ENCODE results near the gene COL6A3.
A peak's percentile ranks its signal among the peaks of the same experiment; 100 is the strongest.

COL6A3 gene

GRCh38 chr2:237298151-237299118 lies 115.5 kb downstream of the COL6A3 start:
- CTCF ChIA-PET: interaction anchor here (0.6 to 1.0 kb wide), 2 partner anchors 17 to 139 kb away, joined by 3 read pairs; no protein-coding TSS in a partner anchor
- no peak overlapping the region for H3K4me3 ChIP-seq (ENCODE audit: low read depth, low read length)
- no peaks in the 10 kb centered on the region; the same call in 1 of the 2 replicates for H3K4me1 ChIP-seq (ENCODE audit: control insufficient read depth, insufficient read depth, low read length)
- H3K36me3 ChIP-seq (ENCODE audit: control insufficient read depth in 2 of 2, insufficient read depth in 1 of 2, low read length in 2 of 2): no peaks in the 10 kb centered on the region
- H3K9me3 ChIP-seq (ENCODE audit: control insufficient read depth, insufficient read depth, low read depth, low read length): no peaks in the 10 kb centered on the region
- POLR2A ChIA-PET: no interaction called here
- no peak overlapping the region for H3K27ac ChIP-seq (ENCODE audit: extremely low read depth, low read depth, low read length)
- TF ChIP-seq INSM2 (tag by site-specific recombination; IDR thresholded peaks at IDR 0.05): peak; percentile 90
- TF ChIP-seq, protein P1, sequence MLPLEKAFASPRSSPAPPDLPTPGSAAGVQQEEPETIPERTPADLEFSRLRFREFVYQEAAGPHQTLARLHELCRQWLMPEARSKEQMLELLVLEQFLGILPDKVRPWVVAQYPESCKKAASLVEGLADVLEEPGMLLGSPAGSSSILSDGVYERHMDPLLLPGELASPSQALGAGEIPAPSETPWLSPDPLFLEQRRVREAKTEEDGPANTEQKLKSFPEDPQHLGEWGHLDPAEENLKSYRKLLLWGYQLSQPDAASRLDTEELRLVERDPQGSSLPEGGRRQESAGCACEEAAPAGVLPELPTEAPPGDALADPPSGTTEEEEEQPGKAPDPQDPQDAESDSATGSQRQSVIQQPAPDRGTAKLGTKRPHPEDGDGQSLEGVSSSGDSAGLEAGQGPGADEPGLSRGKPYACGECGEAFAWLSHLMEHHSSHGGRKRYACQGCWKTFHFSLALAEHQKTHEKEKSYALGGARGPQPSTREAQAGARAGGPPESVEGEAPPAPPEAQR (tag by site-specific recombination; IDR thresholded peaks at IDR 0.05): no peak
- peak; percentile 36; the same call in 1 of the 2 replicates for TF ChIP-seq ZNF394 (tag by site-specific recombination; IDR thresholded peaks at IDR 0.05; ENCODE audit: borderline replicate concordance)
- TF ChIP-seq, protein P2, sequence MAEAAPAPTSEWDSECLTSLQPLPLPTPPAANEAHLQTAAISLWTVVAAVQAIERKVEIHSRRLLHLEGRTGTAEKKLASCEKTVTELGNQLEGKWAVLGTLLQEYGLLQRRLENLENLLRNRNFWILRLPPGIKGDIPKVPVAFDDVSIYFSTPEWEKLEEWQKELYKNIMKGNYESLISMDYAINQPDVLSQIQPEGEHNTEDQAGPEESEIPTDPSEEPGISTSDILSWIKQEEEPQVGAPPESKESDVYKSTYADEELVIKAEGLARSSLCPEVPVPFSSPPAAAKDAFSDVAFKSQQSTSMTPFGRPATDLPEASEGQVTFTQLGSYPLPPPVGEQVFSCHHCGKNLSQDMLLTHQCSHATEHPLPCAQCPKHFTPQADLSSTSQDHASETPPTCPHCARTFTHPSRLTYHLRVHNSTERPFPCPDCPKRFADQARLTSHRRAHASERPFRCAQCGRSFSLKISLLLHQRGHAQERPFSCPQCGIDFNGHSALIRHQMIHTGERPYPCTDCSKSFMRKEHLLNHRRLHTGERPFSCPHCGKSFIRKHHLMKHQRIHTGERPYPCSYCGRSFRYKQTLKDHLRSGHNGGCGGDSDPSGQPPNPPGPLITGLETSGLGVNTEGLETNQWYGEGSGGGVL (tag by site-specific recombination; IDR thresholded peaks at IDR 0.05): 0 out of 2 replicates have a peak, but pooled peaks have one; percentile 17
- TF ChIP-seq KLF1 (tag by site-specific recombination; IDR thresholded peaks at IDR 0.05): peak; percentile 31; the same call in 1 of the 2 replicates
- TF ChIP-seq ZNF660 (tag by site-specific recombination; IDR thresholded peaks at IDR 0.05): 0 out of 2 replicates have a peak, but pooled peaks have one; percentile 23
- peak; percentile 55 for TF ChIP-seq ZNF362 (tag by site-specific recombination; IDR thresholded peaks at IDR 0.05)
- TF ChIP-seq TCF7L2 (IDR thresholded peaks at IDR 0.05; ENCODE audit: borderline replicate concordance, low read depth, low read length): 0 out of 2 replicates have a peak, but pooled peaks have one; percentile 5
- TF ChIP-seq, protein P3, sequence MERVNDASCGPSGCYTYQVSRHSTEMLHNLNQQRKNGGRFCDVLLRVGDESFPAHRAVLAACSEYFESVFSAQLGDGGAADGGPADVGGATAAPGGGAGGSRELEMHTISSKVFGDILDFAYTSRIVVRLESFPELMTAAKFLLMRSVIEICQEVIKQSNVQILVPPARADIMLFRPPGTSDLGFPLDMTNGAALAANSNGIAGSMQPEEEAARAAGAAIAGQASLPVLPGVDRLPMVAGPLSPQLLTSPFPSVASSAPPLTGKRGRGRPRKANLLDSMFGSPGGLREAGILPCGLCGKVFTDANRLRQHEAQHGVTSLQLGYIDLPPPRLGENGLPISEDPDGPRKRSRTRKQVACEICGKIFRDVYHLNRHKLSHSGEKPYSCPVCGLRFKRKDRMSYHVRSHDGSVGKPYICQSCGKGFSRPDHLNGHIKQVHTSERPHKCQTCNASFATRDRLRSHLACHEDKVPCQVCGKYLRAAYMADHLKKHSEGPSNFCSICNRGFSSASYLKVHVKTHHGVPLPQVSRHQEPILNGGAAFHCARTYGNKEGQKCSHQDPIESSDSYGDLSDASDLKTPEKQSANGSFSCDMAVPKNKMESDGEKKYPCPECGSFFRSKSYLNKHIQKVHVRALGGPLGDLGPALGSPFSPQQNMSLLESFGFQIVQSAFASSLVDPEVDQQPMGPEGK (tag by site-specific recombination; IDR thresholded peaks at IDR 0.05): peak; percentile 55; the same call in 1 of the 2 replicates
- no peak for TF ChIP-seq ZNF513 (tag by site-specific recombination; IDR thresholded peaks at IDR 0.05)
- TF ChIP-seq ZBTB17 (tag by site-specific recombination; IDR thresholded peaks at IDR 0.05): no peak
- TF ChIP-seq KLF10 (tag by site-specific recombination; IDR thresholded peaks at IDR 0.05): peak; percentile 96
- no peak for TF ChIP-seq ZNF701 (tag by site-specific recombination; IDR thresholded peaks at IDR 0.05)
- peak; percentile 50; the same call in 1 of the 2 replicates for TF ChIP-seq ZNF366 (tag by site-specific recombination; conservative IDR thresholded peaks at IDR 0.05)
- TF ChIP-seq ZNF335 (tag by site-specific recombination; conservative IDR thresholded peaks at IDR 0.05): no peak
- TF ChIP-seq, protein P4, sequence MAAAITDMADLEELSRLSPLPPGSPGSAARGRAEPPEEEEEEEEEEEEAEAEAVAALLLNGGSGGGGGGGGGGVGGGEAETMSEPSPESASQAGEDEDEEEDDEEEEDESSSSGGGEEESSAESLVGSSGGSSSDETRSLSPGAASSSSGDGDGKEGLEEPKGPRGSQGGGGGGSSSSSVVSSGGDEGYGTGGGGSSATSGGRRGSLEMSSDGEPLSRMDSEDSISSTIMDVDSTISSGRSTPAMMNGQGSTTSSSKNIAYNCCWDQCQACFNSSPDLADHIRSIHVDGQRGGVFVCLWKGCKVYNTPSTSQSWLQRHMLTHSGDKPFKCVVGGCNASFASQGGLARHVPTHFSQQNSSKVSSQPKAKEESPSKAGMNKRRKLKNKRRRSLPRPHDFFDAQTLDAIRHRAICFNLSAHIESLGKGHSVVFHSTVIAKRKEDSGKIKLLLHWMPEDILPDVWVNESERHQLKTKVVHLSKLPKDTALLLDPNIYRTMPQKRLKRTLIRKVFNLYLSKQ (tag by site-specific recombination; IDR thresholded peaks at IDR 0.05; ENCODE audit: borderline replicate concordance): no peak
- TF ChIP-seq ZEB2 (tag by site-specific recombination; IDR thresholded peaks at IDR 0.05): 0 out of 2 replicates have a peak, but pooled peaks have one; percentile 23
- TF ChIP-seq ZNF184 (tag by site-specific recombination; IDR thresholded peaks at IDR 0.05): 0 out of 2 replicates have a peak, but pooled peaks have one; percentile 25
- TF ChIP-seq ZNF521 (tag by site-specific recombination; IDR thresholded peaks at IDR 0.05): no peak
- no peak for TF ChIP-seq ZNF26 (tag by site-specific recombination; IDR thresholded peaks at IDR 0.05)
- peak; percentile 41; the same call in 1 of the 2 replicates for TF ChIP-seq ZBTB21 (tag by site-specific recombination; IDR thresholded peaks at IDR 0.05)
- peak; percentile 81; the same call in 1 of the 2 replicates for TF ChIP-seq ZSCAN23 (tag by site-specific recombination; IDR thresholded peaks at IDR 0.05)
